IMR-90 (cell line): Measurements from ENCODE around the gene SMC2.

Source experiments
- BHLHE40 ChIP-seq: fragments of 150-350 bp; IDR thresholded peaks from 2 replicates; pipeline ENCODE4 v1.6.1; 2016; ENCODE audit warnings: mild to moderate bottlenecking, low read depth, low read length
- CEBPB ChIP-seq: IDR thresholded peaks from 2 replicates; pipeline ENCODE4 v1.6.1; 2012; ENCODE audit warnings: low read depth, low read length, improper control_type of control experiment
- CHD1 ChIP-seq: IDR thresholded peaks from 2 replicates; pipeline ENCODE4 v1.6.1; 2012; ENCODE audit warnings: low read depth, low read length, improper control_type of control experiment
- FOS ChIP-seq: fragments of 150-350 bp; IDR thresholded peaks from 2 replicates; pipeline ENCODE4 v1.6.1; 2016; ENCODE audit warnings: low read depth, low read length
- MXI1 ChIP-seq: IDR thresholded peaks from 2 replicates; pipeline ENCODE4 v1.6.1; 2012; ENCODE audit warnings: low read depth, mild to moderate bottlenecking, low read length, moderate library complexity, borderline replicate concordance
- NFE2L2 ChIP-seq: fragments of 150-350 bp; IDR thresholded peaks from 2 replicates; pipeline ENCODE4 v1.6.1; 2016; ENCODE audit warnings: low read depth, mild to moderate bottlenecking, low read length
- POLR2A ChIP-seq: IDR thresholded peaks from 2 replicates; pipeline ENCODE4 v1.6.1; 2012; ENCODE audit warnings: mild to moderate bottlenecking, low read depth, low read length
- RAD21 ChIP-seq: IDR thresholded peaks from 2 replicates; pipeline ENCODE4 v1.6.1; 2012; ENCODE audit warnings: low read length, improper control_type of control experiment
- RCOR1 ChIP-seq: IDR thresholded peaks from 2 replicates; pipeline ENCODE4 v1.6.1; 2012; ENCODE audit warnings: mild to moderate bottlenecking, low read length, improper control_type of control experiment; ENCODE audit not compliant: insufficient replicate concordance
- SMC3 ChIP-seq: fragments of 150-350 bp; IDR thresholded peaks from 2 replicates; pipeline ENCODE4 v1.6.1; 2016; ENCODE audit warnings: low read depth, mild to moderate bottlenecking, antibody characterized with exemption, low read length, moderate library complexity
- TF ChIP-seq, protein P1 (sequence below): conservative IDR thresholded peaks from 2 replicates; pipeline ENCODE4 v1.5.1; 2012; ENCODE audit warnings: mild to moderate bottlenecking, low read depth, low read length, improper control_type of control experiment
- TF ChIP-seq, protein P2 (sequence below): fragments of 150-350 bp; IDR thresholded peaks from 2 replicates; pipeline ENCODE4 v1.6.1; 2016; ENCODE audit warnings: low read depth, mild to moderate bottlenecking, low read length, moderate library complexity, borderline replicate concordance
- TF ChIP-seq, protein P3 (sequence below): fragments of 150-350 bp; IDR thresholded peaks from 2 replicates; pipeline ENCODE4 v1.6.1; 2017; ENCODE audit warnings: mild to moderate bottlenecking, antibody characterized with exemption, low read length, low read depth

DNA sequence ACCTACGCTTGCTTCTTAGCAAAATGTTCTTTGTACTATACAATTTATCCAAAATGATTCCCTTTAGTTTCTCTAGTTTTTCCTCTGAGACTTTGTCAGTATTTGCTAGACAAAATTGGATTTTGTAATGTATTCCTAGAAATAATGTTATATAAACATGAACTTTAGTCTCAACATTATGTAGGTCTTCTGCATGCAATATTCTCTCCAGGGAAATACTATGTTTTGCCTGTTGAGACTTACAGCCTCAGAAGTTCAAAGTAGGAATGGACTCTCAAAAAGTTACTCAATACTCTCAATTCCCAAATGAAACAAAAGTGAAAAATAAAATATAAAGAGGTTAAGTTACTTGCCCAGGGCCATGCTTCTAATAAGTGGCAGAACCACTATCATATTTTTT is 24.8 kb upstream of the SMC2 start:
- TF ChIP-seq RAD21 = no peak
- TF ChIP-seq NFE2L2 = no peak
- TF ChIP-seq, protein P1, sequence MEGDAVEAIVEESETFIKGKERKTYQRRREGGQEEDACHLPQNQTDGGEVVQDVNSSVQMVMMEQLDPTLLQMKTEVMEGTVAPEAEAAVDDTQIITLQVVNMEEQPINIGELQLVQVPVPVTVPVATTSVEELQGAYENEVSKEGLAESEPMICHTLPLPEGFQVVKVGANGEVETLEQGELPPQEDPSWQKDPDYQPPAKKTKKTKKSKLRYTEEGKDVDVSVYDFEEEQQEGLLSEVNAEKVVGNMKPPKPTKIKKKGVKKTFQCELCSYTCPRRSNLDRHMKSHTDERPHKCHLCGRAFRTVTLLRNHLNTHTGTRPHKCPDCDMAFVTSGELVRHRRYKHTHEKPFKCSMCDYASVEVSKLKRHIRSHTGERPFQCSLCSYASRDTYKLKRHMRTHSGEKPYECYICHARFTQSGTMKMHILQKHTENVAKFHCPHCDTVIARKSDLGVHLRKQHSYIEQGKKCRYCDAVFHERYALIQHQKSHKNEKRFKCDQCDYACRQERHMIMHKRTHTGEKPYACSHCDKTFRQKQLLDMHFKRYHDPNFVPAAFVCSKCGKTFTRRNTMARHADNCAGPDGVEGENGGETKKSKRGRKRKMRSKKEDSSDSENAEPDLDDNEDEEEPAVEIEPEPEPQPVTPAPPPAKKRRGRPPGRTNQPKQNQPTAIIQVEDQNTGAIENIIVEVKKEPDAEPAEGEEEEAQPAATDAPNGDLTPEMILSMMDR = no peak
- no peak for TF ChIP-seq CEBPB
- no peak for TF ChIP-seq POLR2A
- TF ChIP-seq RCOR1 = no peak
- TF ChIP-seq BHLHE40 = no peak
- TF ChIP-seq, protein P2, sequence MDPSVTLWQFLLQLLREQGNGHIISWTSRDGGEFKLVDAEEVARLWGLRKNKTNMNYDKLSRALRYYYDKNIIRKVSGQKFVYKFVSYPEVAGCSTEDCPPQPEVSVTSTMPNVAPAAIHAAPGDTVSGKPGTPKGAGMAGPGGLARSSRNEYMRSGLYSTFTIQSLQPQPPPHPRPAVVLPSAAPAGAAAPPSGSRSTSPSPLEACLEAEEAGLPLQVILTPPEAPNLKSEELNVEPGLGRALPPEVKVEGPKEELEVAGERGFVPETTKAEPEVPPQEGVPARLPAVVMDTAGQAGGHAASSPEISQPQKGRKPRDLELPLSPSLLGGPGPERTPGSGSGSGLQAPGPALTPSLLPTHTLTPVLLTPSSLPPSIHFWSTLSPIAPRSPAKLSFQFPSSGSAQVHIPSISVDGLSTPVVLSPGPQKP = no peak
- no peak for TF ChIP-seq CHD1
- TF ChIP-seq SMC3 = no peak
- no peak for TF ChIP-seq MXI1
- no peak for TF ChIP-seq FOS
- TF ChIP-seq, protein P3, sequence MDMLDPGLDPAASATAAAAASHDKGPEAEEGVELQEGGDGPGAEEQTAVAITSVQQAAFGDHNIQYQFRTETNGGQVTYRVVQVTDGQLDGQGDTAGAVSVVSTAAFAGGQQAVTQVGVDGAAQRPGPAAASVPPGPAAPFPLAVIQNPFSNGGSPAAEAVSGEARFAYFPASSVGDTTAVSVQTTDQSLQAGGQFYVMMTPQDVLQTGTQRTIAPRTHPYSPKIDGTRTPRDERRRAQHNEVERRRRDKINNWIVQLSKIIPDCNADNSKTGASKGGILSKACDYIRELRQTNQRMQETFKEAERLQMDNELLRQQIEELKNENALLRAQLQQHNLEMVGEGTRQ = no peak
